ENCODE data around the gene DNAL1.
A peak's percentile ranks its signal among the peaks of the same experiment; 100 is the strongest.
"Not testable (repeated sequence)": the region's sequence is repeated elsewhere in the genome, so short reads cannot be mapped to it uniquely, and the experiment has no call there.

Gene DNAL1

DNA sequence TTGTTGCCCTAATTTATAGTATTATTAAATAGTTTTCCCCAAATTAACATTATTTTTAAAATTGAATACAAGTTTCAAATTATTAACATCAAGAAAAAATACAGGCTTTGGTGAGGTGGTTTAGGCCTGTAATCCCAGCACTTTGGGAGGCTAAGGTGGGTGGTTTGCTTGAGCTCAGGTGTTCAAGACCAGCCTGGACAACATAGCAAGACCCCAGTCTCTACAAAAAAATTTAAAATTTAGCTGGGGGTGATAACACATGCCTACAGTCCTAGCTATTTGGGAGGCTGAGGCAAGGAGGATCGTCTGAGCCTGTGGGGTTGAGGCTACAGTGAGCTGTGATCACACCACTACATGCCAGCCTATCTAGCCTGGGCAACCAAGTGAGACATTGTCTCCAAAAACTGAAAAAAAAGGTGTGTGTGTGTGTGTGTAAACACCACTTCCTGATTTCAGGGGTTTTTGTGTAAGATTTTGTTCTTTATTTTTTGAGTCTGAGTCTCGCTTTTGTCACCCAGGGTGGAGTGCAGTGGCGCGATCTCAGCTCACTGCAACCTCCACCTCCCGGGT, 3.9 kb upstream of the DNAL1 start:
- no peak for DNase-seq (ENCODE audit: low read depth)

DNA sequence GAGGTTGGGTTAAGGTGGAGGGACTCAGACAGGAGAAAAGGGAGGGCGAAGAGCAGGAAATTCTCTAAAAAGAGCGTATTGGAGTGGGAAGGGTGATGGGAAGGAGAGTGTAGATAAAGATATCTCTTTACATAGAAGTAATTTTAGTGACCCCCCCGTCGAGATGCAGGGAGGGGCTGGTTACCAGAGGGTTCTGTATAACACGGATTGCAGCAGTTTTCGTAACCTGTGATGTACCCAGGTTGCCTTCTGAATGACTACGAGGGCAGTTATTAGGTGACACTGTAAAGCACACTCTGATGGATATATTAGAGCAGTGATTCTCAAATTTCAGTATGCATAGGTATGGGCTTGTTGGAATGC, 443 bp downstream of the DNAL1 start:
- no peak for DNase-seq (ENCODE audit: low read depth)

DNA sequence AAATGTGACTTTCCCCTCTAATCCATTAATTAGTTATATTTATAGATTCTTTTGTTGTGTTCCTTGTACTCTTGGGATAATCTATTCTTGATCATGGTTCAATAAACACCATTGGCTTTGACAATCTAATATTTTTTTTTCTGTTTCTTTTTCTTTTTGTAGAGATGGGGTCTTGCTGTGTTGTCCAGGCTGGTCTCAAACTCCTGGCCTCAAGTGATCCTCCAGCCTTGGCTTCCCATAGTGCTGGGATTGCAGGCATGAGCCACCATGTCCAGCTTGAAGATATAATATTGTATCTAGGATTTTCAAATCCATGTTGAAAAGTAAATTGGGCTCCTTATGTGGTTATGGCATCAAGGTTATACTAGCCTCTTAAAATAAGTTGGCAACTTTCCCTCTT, 6.2 kb downstream of the DNAL1 start:
- no peak for DNase-seq (ENCODE audit: low read depth)

DNA sequence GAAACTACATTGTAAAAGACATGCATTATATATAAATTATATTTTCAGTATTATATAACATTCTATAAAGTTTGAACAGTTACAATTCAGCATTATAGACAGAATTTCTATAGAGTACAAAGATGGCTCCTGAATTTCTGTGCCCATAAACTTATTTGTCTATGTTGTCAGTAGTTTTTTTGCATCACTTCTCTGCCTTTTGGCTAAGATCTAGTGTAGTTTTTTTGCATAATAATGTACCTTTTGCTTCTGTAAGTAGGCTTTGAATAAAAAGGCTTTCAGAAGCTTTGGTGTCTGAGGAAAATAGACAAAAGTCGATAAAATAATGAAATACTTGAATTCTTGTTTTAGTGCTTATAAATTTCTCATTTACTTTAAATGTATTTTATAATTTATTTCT, 11.1 kb downstream of the DNAL1 start:
- DNase-seq (ENCODE audit: low read depth), result no peak

DNA sequence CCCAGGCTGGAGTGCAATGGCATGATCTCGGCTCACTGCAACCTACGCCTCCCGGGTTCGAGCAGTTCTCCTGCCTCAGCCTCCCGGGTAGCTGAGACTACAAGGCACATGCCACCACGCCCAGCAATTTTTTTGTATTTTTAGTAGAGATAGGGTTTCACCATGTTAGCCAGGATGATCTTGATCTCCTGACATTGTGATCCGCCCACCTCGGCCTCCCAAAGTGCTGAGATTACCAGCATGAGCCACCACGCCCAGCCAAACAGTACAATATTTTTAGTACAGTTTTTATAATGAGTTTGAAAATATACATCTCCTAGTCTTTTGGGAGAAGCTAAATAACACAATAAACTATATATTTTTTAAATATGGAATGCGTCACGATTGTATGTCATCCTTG, 14.4 kb downstream of the DNAL1 start:
- DNase-seq (ENCODE audit: low read depth), result not testable (repeated sequence)

DNA sequence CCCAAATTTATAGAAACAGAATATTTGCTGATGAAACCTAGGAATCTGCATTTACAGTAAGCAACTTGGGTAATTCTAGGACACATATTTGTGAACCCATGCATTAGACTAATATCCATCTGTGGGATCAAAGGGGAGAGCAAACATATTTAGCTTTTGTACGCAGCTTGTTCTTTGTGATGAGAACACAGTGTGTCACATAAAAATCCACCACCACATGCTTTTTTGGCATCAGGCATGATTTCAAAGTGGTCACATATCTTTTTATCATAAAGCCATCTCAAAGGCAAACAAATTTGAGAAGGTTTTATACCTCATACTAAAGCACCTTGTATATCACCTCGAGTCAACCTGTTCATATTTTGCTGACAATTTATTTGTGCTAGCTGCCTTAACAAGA, 15.7 kb downstream of the DNAL1 start:
- DNase-seq (ENCODE audit: low read depth), result no peak

DNA sequence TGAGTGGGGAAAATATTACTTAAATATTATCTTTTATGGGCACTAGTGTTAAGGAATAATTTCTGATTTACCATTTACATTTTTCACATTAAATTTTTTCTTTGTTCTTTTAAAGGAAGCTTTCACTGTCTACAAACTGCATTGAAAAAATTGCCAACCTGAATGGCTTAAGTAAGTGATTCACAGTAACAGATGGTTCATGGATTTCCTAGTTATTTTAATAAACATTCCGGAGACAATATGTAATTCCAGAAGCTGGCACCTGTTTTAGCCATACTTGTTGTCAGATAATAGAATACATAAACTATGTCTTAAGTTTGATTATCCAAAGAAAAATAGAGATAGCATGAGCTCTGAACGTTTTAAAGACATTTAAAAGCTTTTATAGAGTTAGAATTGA, 17.1 kb downstream of the DNAL1 start:
- no peak for DNase-seq (ENCODE audit: low read depth)

DNA sequence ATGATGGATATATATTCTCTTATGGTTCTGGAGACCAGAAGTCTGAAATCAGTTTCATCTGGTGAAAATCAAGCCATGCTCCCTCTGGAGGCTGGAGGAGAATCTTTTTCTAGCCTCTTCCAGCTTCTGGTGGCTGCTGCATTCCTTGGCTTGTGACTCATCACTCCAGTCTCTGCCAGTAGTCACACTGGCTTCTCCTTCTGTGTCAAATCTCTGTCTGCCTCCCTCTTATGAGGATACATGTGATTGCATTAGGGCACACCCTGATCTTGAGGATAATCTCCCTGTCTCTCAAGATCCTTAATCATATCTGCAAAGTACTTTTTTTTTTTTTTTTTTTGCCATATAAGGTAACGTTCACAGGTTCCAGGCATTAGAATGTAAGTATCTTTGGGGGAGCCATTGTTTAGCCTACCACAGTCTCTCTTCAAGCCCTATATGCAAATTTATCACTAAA, 17.7 kb downstream of the DNAL1 start:
- peak; percentile 92 for DNase-seq (ENCODE audit: low read depth)

DNA sequence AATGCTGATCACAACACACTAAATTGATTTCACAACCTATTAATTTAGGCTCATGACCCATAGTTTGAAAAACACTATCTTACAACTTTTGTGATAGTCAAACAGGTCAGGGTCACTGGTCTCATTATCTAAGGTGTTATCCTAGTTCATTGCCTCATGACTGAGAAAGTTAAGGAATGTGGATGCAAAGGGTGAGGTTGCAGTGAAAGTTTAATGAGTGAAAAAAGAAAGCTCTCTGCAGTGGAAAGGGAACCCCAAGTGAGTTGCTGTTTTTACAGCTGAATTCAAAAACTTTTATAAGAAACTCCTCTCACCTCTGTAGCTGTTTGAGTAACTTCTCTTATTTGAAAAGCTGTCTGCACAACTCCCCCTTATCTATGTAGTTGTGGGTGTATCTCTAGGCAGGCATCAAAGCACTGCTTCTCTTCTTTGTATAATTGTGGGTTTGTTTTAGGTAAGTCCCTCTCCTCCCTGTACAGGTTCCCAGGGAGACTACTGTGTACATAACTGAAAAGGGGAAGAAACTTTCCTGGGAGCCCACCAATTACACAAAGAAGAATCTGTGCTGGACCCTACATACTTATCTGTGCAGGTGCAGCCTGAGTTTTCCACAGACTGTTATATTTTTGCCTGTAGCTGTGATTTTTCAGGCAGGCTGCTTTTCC, 18.9 kb downstream of the DNAL1 start:
- DNase-seq (ENCODE audit: low read depth), result no peak

DNA sequence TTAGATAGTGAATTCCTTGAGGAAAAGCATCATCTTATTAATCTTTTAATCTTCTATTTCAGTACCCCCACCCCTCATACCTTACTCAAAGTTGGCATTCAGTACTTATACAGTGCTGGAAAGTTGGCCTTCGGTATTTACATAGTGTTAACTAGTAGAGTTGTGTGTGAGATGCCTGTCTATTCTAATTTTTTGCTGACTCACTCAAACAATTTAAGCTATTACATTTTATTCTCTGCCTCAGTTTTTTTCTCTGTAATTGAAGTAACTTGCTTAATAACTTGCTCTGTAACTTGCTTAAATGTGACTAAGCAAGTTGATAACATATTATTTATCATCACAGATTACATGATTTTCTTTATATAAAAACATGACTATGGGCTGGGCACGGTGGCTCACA, 20.3 kb downstream of the DNAL1 start:
- DNase-seq (ENCODE audit: low read depth), result no peak

DNA sequence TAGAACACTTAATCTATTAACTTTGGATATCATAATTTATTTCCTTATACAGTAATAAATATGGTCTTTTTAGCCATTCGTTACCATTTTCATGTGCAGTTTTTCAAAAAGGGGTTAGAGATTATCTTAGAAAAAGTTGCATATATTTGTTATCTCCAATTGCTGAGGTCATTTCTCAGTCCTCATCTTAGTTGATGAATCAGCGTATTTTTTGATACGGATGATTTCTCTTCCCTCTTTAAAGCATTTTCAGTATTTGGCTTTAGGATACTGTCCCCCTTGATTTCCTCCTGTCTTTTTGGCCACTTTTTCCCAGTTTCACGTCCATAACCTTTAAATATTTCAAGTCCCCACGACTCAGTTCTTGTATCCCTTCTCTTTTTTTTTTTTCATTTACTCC, 21.8 kb downstream of the DNAL1 start:
- DNase-seq (ENCODE audit: low read depth), result no peak

DNA sequence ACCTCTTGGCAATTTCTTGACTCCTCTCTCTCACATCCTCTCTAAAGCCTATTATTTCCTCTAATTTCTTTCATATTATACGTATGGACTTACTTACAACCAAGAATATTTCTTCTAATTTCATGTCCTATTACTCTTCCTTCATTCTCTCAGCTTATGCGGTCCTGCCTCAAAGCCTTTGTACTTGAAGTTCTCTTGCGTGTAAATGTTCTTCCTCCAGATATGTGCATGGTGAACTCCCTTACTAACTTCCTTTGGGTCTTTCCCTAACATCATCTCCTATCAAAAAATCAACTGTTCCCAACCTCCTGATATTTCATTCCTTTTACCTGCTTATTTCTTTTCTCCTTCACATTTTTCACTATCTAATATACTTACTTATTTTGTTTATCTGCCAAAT, 23.1 kb downstream of the DNAL1 start:
- no peak for DNase-seq (ENCODE audit: low read depth)

DNA sequence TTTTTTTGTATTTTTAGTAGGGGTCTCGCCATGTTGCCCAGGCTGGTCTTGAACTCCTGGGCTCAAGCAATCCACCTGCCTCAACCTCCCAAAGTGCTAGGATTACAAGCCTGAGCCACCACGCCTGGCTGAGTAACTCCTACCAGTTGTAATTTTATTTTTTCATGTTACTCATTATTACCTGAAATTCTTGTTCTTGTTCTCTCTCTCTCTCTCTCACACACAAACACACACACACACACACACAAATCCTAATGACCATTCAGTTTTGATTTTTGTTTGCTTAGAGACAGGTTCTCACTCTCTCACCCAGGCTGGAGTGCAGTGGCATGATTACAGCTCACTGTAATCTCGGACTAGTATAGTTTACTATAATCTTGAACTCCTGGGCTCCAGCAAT, 30.2 kb downstream of the DNAL1 start:
- no peak for DNase-seq (ENCODE audit: low read depth)

DNA sequence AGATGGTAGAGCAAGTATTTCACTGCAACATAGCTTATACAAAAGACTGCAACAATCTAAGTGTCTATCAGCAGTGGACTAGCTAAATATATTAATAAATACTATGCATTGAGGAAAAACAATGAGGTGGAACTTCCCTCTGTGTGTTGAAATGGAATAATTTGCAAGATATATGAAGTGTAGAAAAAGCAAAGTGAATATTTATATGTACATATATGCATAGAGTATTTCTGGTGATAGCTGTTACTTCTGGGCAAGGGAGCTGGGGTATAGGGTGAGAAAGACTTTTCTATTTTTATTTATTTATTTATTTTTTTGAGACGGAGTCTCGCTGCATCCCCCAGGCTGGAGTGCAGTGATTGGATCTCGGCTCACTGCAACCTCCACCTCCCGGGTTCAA, 33.9 kb downstream of the DNAL1 start:
- DNase-seq (ENCODE audit: low read depth), result no peak

DNA sequence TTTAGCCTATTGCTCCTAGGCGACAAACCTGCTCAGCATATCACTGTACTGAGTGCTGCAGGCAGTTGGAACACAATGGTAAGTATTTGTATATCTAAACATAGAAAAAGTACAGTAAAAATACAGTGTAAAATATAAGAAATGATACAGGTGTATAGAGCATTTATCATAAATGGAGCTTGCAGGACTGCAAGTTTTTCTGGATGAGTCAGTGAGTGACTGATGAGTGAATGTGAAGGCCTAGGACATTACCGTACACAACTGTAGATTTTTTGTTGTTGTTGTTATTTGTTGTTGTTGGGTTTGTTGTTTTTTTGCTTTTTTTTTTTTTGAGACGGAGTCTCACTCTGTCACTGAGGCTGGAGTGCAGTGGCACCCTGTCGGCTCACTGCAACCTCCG, 36.0 kb downstream of the DNAL1 start:
- DNase-seq (ENCODE audit: low read depth), result no peak

DNA sequence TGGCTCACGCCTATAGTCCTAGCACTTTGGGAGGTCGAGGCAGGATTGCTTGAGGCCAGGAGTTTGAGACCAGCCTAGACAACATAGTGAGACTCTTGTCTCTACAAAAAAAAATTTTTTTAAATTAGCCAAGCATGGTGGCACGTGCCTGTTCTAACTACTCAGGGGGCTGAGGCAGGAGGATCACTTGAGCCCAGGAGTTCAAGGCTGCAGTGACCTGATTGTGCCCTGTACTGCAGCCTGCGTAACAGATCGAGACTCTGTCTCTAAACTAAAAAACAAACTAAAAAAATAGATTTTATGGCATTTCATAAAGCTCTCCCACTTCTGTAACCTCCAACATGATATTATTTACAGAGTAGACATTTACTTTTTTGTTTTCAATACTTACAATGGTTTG, 39.8 kb downstream of the DNAL1 start:
- DNase-seq (ENCODE audit: low read depth), result no peak

DNA sequence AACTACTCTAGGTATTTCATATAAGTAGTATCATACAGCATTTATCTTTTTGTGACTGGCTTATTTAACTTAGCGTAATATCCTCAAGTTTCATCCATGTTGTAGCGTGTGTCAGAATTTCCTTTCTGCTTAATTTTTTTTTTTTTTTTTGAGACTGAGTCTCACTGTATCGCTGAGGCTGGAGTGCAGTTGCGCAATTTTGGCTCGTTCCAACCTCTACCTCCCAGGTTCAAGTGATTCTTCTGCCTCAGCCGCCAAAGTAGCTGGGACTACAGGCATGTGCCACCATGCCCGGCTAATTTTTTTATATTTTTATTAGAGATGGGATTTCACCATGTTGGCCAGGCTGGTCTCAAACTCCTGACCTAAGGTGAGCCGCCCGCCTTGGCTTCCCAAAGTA, 40.5 kb downstream of the DNAL1 start:
- DNase-seq (ENCODE audit: low read depth), result no peak

DNA sequence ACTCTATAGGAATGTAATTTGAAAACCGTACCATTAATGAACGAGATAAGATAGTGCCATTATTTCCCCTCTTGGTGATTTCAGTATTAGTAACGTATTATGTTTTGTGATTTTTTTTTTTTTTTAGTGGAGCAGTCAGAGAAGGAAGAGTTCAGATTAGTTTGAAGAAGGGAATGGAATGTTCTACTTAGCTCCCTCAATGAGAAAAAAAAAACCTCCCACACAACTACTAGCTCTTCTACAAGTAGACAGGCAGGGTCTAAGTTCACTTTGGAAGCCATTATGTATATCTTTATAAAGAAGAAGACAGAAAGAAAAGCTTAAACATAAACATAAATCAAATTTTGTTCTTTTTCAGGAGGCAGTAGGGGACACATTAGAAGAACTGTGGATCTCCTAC, 42.1 kb downstream of the DNAL1 start:
- no peak for DNase-seq (ENCODE audit: low read depth)

DNA sequence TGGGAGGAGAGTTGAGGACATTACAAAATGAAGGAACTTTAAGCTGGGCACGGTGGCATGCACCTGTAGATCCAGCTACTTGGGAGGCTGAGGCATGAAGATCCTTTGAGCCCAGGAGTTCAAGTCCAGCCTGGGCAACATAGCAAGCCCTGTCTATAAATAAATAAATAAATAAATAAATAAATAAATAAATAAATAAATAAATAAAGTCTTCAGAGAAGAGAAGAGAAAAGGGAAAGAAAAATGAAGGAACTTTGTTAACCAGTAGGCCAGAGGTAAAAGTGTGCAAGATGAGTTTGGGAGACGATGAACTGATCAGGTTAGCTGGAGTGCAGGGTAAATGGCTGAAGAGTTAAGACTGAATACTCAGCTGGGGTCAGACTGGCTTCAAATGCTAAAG, 49.3 kb downstream of the DNAL1 start:
- no peak for DNase-seq (ENCODE audit: low read depth)

DNA sequence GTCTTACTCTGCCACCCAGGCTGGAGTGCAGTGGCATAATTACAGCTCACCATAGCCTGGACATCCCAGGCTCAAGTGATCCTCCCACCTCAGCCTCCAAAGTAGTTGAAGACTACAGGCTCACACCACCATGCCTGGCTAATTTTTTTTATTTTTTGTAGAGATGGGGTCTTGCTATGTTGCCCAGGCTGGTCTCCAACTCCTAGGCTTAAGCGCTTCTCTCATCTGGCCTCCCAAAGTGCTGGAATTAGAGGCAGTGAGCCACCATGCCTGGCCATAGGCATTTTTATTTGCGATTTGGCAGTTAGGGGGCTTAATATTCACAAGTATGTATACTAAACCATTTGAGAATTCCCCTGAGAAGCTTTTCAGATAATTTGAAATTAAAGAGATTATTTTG, 50.3 kb downstream of the DNAL1 start:
- DNase-seq (ENCODE audit: low read depth), result no peak

DNA sequence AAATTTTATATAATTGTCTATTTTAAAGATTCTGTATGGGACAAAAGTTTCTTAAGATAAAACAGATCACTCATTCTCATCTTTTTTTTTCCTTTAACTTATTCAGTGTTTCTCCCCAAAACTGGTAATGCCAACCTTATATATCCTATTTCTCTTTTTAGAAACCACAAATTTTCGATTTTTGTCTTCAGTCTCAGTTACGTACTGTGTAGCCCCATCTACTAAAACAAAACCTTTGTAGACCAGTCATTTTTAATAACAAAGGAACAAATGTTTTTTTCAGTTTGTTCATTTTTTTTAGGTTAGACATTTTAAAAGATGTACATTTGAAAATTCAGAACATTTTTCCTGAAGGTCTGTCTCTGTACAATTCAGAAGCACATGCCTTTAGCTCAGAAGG, 51.2 kb downstream of the DNAL1 start:
- DNase-seq (ENCODE audit: low read depth), result no peak

DNA sequence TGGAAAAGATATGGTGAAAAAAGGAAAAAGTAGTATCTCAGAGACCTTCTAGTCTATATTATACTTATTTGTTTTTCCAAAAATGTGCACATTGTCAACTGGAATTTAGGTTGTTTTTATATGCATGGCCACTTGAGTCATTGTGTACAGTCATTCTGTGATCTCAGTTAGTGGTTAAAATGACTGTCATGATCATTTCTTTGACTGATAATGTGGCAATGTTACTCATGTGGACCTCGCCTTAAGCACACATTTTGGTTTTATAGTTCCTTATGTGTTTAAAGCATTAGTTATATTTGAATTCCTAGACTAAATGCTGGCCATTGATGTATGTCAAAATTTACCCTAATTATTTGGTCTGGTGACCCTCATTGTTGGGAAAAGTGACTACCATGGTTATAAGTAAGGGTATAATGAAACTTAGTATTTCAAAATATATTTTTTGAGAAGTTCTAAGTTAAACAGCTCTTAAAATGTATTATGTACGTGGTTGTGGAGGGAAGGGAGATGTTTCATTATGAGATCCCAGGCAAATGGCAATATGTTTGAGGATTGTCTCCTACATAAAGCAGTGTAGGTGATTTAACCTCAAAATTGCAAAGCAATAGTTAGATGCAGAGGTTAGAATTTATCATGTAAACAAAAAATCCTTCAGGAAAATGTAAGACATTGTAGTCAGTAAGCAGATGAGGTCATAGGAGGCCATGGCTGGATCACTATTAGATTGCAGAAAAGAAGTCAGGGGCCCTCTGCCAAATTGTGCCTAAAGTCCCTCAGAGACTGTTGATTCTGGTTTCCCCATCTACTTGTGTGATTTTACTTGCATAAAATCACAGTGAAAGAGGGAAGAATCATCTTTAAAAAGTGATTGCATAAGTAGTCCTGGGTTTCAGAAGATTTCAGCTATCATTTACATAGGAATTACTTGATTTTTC, 51.9 kb downstream of the DNAL1 start:
- peak; percentile 71 for DNase-seq (ENCODE audit: low read depth)

DNA sequence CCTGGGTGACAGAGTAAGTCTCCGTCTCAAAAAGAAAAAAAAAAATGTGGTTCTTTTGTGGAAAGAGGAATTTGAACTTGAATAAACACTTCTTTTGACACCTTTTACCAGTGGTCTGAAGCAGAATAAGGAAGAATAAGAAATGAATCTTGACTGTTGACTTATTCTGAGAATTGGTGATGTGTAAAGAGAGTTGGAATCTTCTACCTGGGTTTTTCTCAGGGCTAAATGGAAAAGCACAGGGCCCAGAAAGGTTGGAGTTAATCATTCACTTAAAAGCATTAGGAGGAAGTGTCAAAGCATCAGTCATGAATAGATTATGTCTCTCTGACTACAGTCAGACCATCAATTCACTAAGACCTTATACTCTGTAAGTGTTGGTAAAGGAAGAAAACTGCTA, 55.5 kb downstream of the DNAL1 start:
- no peak for DNase-seq (ENCODE audit: low read depth)

Data from stromal cell of bone marrow (primary cell).